Kidney epithelial cell (primary cell): Measurements from ENCODE around the gene ADAM12. TPM values are rescaled to one million over a fixed set of nuclear protein-coding genes. Genes with fewer than 3 reads are reported as not detected.

ENCODE experiments used
- DNase-seq: peaks from one replicate; pipeline ENCODE4 v3.0.0-alpha.2; 2010; ENCODE audit warnings: low read depth
- H3K27me3 ChIP-seq: 2 replicates; pipeline ENCODE4 v1.6.0; 2011; ENCODE audit warnings: low read length; ENCODE audit not compliant: control insufficient read depth, insufficient read depth
- H3K36me3 ChIP-seq: 2 replicates; pipeline ENCODE4 v1.5.1; 2011; ENCODE audit warnings: low read length; ENCODE audit not compliant: control insufficient read depth, insufficient read depth
- H3K4me3 ChIP-seq: 2 replicates; pipeline ENCODE4 v1.5.1; 2011; ENCODE audit warnings: low read depth, mild to moderate bottlenecking, control low read depth, low read length
- total RNA-seq: library from RNA; depleted of rRNA; stranded (reverse); fragments of >200 nt; gene quantifications from 2 replicates; pipeline ENCODE4 v1.2.3, GENCODE V29; 2015
- TF ChIP-seq, protein P1 (sequence below): IDR thresholded peaks from 2 replicates; pipeline ENCODE4 v1.5.1; 2011; ENCODE audit warnings: mild to moderate bottlenecking, moderate library complexity, low read length, control low read depth, inconsistent platforms; ENCODE audit not compliant: insufficient read depth, poor library complexity, severe bottlenecking

ADAM12 gene
- total RNA-seq, 1 donor from 2014 or later: 21.9 TPM

- Histone ChIP-seq H3K36me3 (no peaks in the 10 kb centered on the region), H3K27me3 (no peaks in the 10 kb centered on the region), H3K4me3 (no peak overlapping the region)
- TF ChIP-seq, protein P1, sequence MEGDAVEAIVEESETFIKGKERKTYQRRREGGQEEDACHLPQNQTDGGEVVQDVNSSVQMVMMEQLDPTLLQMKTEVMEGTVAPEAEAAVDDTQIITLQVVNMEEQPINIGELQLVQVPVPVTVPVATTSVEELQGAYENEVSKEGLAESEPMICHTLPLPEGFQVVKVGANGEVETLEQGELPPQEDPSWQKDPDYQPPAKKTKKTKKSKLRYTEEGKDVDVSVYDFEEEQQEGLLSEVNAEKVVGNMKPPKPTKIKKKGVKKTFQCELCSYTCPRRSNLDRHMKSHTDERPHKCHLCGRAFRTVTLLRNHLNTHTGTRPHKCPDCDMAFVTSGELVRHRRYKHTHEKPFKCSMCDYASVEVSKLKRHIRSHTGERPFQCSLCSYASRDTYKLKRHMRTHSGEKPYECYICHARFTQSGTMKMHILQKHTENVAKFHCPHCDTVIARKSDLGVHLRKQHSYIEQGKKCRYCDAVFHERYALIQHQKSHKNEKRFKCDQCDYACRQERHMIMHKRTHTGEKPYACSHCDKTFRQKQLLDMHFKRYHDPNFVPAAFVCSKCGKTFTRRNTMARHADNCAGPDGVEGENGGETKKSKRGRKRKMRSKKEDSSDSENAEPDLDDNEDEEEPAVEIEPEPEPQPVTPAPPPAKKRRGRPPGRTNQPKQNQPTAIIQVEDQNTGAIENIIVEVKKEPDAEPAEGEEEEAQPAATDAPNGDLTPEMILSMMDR: no peak
- DNase-seq: no peak
These were observed 178.1 kb downstream of the ADAM12 start for GRCh38 chr10:126210051-126210651.

DNA sequence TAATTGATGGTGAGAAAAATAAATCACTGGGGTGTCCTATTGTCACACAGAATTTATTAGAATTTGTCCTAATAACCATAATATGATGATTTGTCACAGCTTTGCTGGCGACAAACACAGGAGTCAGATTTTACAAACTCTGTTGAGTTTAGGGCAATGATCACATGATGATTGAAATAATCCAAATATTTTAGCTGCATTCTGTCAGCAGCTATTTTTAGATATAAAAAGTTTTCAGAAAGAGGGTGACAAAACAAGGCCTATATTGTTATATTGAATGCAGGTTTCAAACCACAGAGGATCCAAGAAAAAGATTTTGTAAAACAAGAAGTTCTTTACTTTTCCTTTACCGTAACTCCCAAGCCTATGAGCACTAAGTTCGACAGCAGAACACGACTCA lies 178.8 kb downstream of the ADAM12 start:
- DNase-seq: no peak
- no peaks in the 10 kb centered on the region for H3K27me3 ChIP-seq
- TF ChIP-seq, protein P1: no peak
- H3K36me3 ChIP-seq: no peaks in the 10 kb centered on the region
- H3K4me3 ChIP-seq: no peak overlapping the region

DNA sequence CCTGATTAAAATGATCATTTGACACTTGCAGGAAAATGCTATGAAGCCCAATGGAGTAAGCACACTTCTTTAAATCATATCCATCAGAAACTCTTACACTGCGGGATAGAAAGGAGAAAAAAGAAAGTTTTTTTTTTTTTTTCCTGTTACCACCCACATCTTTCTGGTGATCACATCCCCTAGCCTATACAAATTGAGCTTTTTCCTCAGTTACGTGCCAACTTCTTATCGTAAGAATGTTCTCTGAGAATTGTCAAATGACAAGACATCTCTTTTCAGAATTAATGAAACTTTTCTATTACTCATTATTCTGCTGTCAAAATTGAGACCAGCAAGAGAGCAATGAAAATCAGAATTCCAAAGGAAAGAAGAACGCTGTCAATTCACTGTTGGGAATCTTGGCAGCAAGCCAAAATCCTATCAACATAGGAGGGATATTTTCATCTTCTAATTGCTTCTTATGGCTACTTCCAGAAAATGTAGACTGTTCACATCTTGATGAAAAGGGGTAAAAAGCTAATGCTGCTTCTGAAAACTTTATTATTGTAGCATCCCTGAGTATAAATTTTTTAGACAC lies 179.5 kb downstream of the ADAM12 start:
- no peak overlapping the region for H3K4me3 ChIP-seq
- DNase-seq: no peak
- TF ChIP-seq, protein P1: no peak
- H3K27me3 ChIP-seq: no peaks in the 10 kb centered on the region
- no peaks in the 10 kb centered on the region for H3K36me3 ChIP-seq

DNA sequence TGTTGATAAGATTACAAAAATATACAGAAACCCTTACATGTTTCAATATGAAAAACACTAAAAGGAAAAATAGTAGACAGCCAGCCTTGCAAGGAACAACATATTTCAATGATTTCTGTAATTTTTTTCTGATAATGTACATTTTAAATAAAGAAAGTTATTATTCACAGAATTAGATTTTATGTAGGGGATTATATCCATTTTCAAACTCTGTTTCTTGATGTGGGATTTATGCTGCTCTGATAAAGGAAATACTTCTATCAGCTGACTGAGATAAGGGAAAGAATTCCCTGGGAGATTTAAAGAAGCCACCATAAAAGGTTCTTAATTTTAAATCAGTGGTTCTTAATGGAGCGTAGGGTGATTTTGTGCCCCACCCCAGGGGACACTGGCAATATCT lies 180.4 kb downstream of the ADAM12 start:
- TF ChIP-seq, protein P1: no peak
- DNase-seq: no peak
- Histone ChIP-seq H3K4me3 (no peak overlapping the region), H3K27me3 (no peaks in the 10 kb centered on the region), H3K36me3 (no peaks in the 10 kb centered on the region)

GRCh38 chr10:126207313-126207771 lies 180.9 kb downstream of the ADAM12 start:
- Histone ChIP-seq H3K27me3 (no peaks in the 10 kb centered on the region), H3K36me3 (no peaks in the 10 kb centered on the region), H3K4me3 (no peak overlapping the region)
- TF ChIP-seq, protein P1: no peak
- no peak for DNase-seq
